GM18519 (cell line): ENCODE data around the gene ATXN1.
"Not testable (repeated sequence)": the region's sequence is repeated elsewhere in the genome, so short reads cannot be mapped to it uniquely, and the experiment has no call there.

Experiments
- ATAC-seq: cut with Tn5 transposase; IDR thresholded peaks from one replicate; pipeline ENCODE4 v1.9.1; 2021; ENCODE audit warnings: mild to moderate bottlenecking, moderate library complexity; ENCODE audit not compliant: unreplicated experiment, low FRiP score

ATXN1 gene

DNA sequence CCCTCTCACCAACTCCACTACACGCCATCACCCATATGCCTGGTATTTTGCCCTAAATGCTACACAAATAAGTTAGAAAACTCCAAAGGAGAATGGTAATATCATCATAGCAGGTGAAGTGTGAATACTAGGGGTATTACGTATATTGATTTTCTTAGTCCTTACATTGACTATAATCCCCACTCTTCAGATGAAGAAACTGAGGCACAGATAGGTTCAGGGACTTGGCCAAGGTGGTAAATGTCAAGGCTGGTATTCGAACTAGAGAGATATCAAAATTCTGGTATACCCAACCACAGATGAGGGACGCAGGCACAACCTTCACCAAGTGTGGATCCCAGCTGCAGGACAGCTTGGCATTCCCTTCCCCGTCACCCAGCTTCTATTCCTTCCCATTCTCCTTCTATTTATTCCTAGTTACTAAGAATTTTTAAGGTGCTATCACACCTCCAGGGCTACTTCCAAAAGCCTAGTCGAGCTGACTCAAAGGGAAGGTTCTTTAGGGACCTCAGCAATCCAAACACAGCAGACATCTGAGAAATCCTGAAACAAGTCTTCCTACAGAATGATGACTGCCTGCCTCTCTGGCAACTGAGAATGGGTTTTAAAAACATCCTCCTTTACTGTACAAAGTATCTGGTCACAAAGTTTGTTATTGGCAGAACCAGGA is 32.6 kb downstream of the ATXN1 start:
- ATAC-seq: no peak

DNA sequence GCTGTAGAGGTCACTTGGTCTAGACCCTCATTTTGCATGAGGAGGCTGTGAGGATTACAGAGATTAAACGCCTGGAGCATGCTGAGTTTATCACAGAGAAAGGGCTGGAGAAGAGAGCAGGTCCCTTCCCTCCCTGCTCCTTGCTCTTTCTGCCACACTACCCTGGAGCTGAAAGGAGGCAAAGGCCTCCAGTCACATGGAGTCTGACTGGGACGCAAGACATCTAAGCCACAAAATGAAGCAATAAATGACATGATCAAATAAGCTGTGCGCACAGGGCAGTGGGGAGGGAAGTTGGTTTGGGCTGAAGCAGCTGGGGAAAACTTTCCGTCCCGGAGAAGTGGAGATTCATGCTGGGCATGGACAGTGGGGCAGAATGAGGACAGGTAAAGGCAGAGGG is 33.3 kb downstream of the ATXN1 start:
- no peak for ATAC-seq

DNA sequence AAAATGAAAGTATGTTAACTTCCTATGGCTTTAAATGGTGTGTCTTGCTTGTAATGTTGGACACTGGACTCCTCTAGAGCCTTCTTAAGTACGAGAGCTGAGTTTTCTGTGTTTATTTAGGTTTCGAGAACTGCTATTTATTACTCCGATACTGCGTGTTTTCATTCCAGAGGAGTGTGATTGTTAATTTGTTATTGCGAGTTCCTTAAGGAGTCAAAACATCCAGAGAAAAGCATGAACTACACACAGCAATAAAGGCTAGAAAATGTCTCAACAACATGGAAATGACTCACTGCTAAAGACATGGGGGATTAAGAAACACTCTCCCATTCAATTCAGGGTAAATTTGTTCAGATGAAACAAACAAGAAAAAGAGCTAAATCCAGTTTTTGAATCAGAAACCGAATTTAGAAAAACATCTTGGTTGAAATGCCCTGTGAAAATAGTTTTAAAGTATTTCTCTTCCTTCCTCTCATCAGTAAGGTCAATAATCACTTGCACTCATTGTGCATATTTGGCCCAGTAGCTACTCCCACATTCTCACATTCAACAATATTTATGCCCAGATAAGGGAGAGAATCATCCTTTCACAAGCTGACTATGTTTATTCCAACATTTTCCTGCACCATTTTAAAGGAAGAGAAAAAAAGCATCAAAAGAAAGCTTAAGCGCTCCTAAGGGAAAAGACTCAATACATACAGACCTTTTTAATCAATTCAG is 36.0 kb downstream of the ATXN1 start:
- no peak for ATAC-seq

DNA sequence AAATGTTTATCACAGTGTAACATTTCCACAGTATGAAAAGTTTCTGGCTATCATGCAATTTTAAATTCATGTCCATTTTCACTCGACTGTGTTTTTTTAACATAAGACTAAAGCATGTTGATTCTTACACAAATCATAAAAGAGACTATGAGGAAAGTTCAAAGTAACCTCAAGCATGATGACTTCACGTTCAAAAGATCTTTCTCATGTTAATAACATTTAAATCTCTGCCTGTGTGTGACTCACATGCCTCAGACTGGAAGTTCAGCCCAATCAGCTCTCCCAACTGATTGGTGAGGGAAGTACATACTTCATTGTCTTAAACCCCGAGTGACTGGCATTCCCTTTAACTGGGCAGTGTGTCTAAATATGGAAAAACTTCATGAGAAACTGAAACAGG is 37.4 kb downstream of the ATXN1 start:
- no peak for ATAC-seq

DNA sequence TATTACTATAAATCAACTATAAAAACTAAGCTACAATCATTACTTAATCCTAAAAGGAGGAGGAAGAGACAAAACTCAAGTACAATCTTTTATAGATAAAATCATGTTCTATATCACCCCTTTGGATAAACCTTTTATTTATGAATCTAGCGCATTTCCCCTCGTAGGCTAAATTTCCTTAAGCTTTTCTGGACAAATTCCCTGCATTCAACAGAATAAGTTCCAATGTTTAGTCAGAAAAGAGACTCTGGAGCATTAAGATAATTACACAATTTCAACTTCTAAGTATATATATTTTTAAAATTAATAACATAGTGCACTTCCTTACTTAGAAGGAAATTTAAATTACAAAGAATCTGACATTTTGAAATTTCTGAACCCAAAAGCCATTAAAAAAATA is 37.9 kb downstream of the ATXN1 start:
- no peak for ATAC-seq

DNA sequence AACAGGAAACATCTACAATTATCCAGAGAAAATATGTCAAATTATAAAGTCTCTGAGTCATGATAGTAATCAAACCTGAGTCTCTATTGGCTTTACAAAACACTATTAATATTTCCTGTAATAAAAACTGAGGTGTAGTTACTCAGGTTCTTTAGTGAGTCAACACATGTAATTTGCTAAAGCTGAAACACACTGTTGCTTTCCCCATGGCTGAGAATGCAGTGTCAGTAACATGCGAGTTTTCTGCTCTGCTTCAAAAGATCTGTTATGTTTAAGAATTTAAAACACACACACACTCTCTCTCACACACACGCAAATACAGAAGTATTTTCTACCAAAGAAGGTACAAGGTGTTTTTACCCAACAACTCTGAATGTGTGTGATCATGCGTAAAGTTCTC is 38.6 kb downstream of the ATXN1 start:
- ATAC-seq: no peak

DNA sequence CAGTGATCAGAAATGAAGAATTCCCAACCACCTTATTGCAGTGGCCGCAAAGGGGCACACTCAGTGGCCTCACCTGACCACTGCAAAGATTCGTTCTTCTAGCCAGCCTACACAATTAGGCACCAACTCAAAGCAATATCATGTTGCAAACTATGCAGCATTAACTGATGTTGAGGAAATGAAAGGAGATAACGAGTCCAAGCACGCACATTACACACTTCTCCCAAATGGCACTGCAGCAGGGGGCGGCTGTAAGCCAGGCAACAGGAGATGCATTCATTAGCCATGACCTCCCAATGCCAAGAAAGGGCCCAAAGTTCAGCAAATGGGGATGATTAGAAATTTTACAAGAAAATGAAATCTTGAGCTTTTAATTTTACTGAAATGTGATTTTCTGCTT is 39.3 kb downstream of the ATXN1 start:
- ATAC-seq: no peak

DNA sequence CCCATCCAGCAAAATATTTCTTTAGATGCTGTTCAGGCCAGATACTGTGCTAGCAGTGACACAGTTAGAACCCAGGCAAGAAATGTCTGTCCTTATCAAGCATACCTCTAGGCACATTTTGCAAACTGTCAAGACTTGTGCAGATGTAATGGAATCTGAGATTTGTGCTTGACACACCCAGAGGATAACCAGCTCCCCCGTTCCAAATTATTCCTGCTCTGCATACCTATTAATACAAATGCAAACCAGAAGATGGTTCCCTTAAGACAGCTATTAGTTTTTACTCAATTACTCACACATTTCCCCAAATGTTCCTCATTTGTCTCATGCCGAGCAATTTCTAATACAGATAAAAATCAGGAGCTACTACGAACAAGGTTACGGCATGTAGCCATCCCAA is 40.4 kb downstream of the ATXN1 start:
- no peak for ATAC-seq

DNA sequence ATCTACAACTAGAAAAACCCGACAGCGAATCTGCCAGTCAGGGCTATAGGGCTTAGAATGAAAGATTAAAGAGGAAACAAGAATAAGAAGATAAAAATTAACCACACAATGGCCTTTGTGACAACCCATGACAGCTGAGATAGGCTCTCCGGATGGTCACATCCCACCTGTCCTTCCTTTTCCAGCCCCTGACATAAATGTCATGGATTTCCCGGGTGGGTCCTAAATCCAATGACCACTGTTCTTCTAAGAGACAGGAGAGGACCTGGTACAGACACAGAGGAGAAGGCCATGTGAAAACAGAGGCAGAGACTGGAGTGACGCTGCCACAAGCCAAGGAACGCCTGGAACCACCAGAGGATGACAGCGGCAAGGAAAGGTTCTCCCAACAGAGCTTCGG is 41.8 kb downstream of the ATXN1 start:
- ATAC-seq: no peak

DNA sequence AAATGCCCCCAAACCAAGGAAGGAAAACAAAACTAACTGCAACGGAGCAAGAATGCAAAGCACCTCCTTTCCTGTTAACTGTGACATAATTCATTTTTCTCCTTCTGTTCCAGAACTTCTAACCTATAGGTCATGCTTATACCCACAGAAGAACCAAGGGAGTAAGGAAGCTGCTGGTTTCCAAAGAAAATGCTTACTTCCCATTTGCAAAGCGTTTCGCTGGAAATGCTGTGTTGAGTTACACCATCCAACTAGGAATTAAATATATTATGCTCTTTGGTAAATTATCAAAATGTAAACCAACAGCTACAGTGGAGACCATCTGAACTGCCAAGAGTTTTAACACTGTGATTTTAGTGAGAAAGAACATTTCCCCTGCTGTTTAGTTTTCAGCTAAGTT is 42.9 kb downstream of the ATXN1 start:
- no peak for ATAC-seq

DNA sequence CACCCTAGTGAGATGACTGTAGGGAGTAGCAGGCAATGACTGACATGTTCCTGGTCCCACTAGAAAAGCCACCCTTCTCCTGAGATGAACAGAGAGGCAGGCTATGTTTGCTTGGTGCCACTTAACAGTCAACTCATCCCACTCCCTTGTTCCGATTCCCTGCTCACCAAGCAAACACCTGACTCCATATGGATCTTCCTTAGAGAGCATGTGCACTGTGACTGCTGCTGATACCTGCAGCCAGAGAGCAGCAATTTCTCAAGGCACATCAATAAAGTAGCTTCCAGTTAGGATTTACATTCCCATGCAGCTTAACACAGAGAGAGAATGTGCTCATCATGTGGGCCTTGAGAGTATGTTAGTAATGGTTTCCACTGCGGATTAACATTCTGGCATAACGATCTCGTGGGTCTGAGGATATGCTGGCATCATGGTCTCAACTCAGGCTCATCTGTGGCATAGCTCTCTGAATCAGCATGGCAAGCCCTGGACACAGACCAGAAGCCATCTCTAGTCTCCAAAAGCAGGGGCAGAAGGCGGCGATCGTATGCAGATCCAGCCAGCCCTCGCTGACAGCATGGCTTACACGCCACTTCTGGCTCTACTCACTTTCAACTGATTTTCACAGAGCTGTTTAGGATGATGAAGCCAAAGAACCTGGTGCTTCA is 43.9 kb downstream of the ATXN1 start:
- ATAC-seq: no peak

DNA sequence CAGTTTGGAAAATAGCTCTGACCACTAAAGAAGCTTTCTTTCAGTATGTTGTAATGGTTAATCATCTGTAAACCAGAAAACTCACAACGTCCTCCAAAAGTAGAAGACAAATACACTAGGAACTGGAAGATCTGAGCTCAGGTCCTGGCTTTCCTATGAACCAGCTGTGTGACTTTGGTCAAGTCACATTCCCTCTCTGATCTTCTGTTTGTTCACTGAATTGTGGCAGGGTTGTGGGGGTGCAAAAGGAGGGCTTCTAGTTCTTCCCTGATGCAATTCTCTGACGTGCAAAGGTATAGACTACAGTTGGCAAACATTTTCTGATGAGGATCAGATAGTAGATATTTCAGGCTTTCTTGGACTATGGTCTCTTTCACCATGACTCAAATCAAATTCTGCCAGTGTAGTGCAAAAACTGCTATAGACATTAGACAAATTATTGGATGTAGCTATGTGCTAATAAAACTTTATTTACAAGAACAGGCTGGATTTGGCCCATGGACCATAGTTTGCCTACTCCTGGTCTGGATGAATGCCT is 44.9 kb downstream of the ATXN1 start:
- ATAC-seq: no peak

DNA sequence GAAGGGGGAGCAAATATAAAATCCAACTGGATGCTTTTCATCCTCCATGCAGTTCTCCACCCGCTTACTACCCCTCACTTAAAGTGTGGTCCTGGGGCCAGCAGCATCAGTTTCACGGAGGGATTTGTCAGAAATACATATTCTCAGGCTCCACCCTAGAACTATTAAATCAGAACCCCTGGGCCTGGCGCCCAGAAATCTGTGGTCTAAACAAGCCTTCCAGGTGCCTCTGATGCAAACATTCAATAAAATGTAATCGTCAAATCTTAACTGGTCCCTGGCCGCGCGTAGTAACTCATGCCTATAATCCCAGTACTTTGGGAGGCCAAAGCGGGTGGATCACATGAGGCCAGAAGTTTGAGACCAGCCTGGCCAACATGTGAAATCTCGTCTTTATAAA is 47.7 kb downstream of the ATXN1 start:
- ATAC-seq: no peak

DNA sequence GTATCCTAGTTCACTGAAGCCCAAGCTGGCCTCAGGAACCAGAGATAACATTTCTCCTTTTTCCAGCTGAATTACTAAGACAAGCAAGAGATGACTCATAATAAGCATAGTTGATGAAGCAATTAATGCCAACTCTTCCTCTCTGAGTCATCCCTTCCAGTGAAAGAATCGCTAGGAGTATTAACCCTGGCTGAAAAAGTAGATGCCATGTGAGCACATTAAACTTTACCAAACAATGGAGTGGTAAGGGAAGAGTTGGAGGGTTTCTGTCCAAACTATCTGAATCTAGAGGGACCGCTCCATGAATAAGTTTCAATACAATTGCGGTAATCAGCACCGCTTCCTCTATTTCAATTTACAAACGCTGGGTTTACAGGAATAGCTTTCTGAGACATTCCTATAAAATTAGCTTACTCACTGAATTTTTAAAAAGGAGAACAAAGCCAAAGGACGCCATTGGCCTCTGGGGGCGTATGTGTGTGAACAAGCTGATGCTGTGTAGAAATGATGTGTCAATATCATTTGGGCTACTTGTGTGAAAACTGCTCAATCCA is 48.3 kb downstream of the ATXN1 start:
- peak; percentile 35 for ATAC-seq

DNA sequence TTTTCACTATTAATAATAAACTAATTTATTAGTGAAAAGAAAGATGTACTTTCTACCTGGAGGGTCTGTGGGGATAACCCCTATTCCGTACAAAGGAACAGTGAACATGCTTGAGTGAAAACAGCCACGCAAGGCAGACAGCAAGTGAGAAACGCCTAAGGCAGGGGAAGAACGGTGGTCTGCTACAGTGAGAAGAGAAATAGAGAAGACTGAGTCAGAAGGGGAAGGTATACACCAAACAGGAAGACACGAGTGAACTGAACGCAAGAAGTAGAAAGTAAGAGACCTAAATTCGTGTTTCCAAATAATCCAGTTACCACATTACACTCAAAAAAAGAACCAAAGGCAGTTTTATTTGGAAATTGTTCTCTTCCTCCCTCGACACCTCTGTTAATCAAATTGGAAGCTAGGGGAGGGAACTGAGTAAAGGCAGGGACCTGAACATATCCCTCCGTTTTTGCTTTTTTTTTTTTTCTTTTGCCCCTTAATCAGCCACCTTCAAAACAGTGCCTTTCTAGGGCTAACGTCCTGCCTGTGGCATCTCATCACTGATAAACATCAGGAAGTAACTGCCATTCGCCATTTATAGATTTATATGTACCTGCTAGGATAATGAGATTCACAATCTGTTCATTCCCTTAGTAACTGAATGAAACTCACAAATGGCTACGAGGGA is 48.9 kb downstream of the ATXN1 start:
- ATAC-seq: peak; percentile 48

DNA sequence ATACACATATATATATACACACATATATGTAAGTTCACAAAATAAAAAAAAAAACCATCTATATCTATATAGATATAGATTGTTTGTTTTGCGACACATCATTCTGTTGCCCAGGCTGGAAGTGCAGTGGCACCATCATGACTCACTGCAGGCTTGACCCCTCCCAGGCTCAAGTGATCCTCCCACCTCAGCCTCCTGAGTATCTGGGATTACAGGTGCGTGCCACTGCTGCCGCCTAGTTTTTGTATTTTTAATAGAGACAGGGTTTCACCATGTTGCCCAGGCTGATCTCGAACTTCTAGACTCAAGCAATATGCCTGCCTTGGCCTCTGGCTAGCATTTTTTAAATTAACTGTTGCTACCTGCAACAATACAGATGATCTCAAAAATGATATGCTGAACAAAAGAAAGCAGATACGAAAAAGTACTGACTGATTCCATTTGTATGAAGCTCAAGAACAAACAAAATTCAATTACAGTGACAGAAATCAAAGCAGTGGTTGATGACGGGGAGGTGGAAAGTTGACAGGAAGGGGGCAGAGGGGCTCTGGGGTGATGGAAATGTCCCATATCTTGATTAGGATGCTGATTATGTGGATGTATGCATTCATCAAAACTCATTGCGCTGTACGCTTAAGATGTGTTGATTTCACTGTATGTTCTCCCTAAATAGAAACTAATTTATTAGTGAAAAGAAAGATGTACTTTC is 49.6 kb downstream of the ATXN1 start:
- no peak for ATAC-seq

DNA sequence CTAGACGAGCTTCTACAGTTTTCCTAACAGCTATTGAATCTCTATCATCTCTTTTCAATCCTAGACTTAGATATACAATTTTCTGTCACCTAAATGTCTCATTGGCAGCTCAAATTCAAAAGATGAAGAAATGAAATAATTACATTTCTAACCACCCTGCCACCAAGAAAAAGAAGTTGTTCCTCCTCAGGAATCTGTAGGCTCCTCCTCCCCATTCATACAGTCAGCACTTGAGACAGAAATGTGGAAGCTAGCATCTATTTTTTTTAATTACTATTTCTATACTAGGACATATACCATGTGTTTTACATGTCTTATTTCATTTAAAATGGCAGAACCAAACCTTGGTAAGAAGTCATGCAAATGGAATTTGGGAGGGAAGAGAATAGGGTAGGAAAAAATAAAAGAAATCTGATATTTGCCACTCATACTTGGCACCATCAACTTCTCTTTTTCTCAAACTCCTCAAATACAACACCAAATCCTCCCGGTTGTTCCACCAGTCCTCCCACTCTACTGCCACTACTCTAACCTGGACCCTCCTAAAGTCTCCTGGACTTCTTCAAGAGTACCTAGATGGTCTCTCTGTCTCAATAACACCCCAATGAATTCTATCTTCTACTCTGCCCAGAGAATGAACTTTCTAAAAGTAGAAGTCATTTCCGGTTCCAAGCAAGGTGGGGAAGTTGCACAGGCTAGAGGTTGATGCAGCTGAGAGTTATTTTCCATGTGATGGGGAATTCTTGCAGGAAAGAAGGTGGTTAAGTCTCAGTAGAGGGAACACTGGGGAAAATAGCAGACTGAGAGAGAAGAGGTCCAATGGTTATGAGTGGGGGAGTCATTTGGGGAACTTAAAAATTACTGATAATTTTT is 54.1 kb downstream of the ATXN1 start:
- no peak for ATAC-seq

DNA sequence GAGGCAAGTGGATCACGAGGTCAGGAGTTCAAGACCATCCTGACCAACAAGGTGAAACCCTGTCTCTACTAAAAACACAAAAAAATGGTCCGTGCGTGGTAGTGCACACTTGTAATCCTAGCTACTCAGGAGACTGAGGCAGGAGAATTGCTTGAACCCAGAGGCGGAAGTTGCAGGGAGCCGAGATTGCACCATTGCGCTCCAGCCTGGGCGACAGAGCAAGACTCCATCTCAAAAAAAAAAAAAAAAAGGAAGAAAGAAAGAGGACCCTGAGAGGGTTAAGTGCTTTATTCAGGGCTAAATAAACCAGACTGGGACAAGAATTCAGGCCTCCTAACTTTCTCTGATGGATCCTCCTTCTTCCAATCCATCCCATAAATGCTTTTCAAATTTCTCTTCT is 54.8 kb downstream of the ATXN1 start:
- not testable (repeated sequence) for ATAC-seq

DNA sequence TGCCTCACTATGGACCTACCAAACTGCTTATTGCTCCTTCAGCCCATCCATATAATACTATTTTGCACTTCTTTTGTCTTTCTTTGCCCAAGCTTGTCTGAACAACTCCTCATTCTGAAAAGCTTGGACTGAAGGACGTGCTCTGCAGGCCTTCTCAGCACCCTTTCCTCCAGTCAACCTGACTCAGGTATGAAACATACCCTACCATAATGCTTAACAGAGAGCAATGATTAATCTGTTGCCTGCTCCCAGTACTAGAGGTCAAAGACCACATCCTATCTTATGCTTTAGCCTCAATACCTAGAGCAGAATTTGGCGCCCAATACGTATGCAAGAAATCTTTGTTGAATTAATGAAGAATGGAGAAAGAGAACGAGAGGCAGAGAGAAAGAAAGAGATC is 55.2 kb downstream of the ATXN1 start:
- ATAC-seq: no peak
